WERI-Rb-1 (cell line): ENCODE data around the gene RPS6KC1.

ENCODE experiments used
- DNase-seq: peaks from one replicate; pipeline ENCODE4 v3.0.0-alpha.2; 2020
- H3K27ac ChIP-seq: fragments of 250-450 bp; sonication (Bioruptor Pico); 2 replicates; pipeline ENCODE4 v1.5.1; 2020; ENCODE audit warnings: mild to moderate bottlenecking, moderate library complexity
- H3K27me3 ChIP-seq: fragments of 250-450 bp; sonication (Bioruptor Pico); 2 replicates; pipeline ENCODE4 v1.5.1; 2021; ENCODE audit warnings: mild to moderate bottlenecking, low read depth, moderate library complexity; ENCODE audit not compliant: insufficient read depth, severe bottlenecking
- H3K36me3 ChIP-seq: fragments of 250-450 bp; sonication (Bioruptor Pico); 2 replicates; pipeline ENCODE4 v1.5.1; 2020; ENCODE audit warnings: mild to moderate bottlenecking, moderate library complexity
- H3K4me3 ChIP-seq: 2 replicates; pipeline ENCODE4 v1.5.1; 2011; ENCODE audit warnings: low read depth, mild to moderate bottlenecking, control low read depth, low read length
- H3K9me3 ChIP-seq: fragments of 250-450 bp; sonication (Bioruptor Pico); 2 replicates; pipeline ENCODE4 v1.5.1; 2021; ENCODE audit warnings: mild to moderate bottlenecking, moderate library complexity; ENCODE audit not compliant: severe bottlenecking
- CTCF ChIP-seq: IDR thresholded peaks from 2 replicates; pipeline ENCODE4 v1.5.1; 2011; ENCODE audit warnings: low read depth, mild to moderate bottlenecking, control low read depth, inconsistent platforms, low read length

RPS6KC1 gene

GRCh38 chr1:213162338-213162737 is 111.3 kb downstream of the RPS6KC1 start:
- no peaks in the 10 kb centered on the region for H3K27me3 ChIP-seq
- H3K4me3 ChIP-seq = no peak overlapping the region
- no peaks in the 10 kb centered on the region for H3K9me3 ChIP-seq
- H3K27ac ChIP-seq = no peak overlapping the region
- no peak for TF ChIP-seq CTCF
- no peaks in the 10 kb centered on the region for H3K36me3 ChIP-seq
- DNase-seq = no peak

GRCh38 chr1:213162862-213163261 is 111.8 kb downstream of the RPS6KC1 start:
- TF ChIP-seq CTCF = no peak
- Histone ChIP-seq H3K4me3 (no peak overlapping the region), H3K27me3 (no peaks in the 10 kb centered on the region), H3K36me3 (no peaks in the 10 kb centered on the region), H3K27ac (no peak overlapping the region), H3K9me3 (no peaks in the 10 kb centered on the region)
- no peak for DNase-seq

GRCh38 chr1:213163278-213163711 is 112.3 kb downstream of the RPS6KC1 start:
- Histone ChIP-seq H3K4me3 (no peak overlapping the region), H3K9me3 (no peaks in the 10 kb centered on the region), H3K36me3 (no peaks in the 10 kb centered on the region), H3K27me3 (no peaks in the 10 kb centered on the region), H3K27ac (no peak overlapping the region)
- no peak for DNase-seq
- no peak for TF ChIP-seq CTCF

GRCh38 chr1:213164561-213164960 is 113.5 kb downstream of the RPS6KC1 start:
- Histone ChIP-seq H3K36me3 (no peaks in the 10 kb centered on the region), H3K4me3 (no peak overlapping the region), H3K9me3 (no peaks in the 10 kb centered on the region), H3K27me3 (no peaks in the 10 kb centered on the region), H3K27ac (no peak overlapping the region)
- no peak for TF ChIP-seq CTCF
- DNase-seq = no peak

- Histone ChIP-seq H3K27me3 (no peaks in the 10 kb centered on the region), H3K9me3 (no peaks in the 10 kb centered on the region), H3K27ac (no peak overlapping the region), H3K4me3 (no peak overlapping the region), H3K36me3 (no peaks in the 10 kb centered on the region)
- no peak for DNase-seq
- TF ChIP-seq CTCF = no peak
Measured at GRCh38 chr1:213166852-213167251, 115.8 kb downstream of the RPS6KC1 start.

GRCh38 chr1:213171711-213172110 is 120.7 kb downstream of the RPS6KC1 start:
- DNase-seq = no peak
- Histone ChIP-seq H3K27me3 (no peaks in the 10 kb centered on the region), H3K9me3 (no peaks in the 10 kb centered on the region), H3K4me3 (no peak overlapping the region), H3K27ac (no peak overlapping the region), H3K36me3 (no peaks in the 10 kb centered on the region)
- TF ChIP-seq CTCF = no peak
